Measurements from ENCODE around the gene EHD3. TPM values are rescaled to one million over a fixed set of nuclear protein-coding genes. Genes with fewer than 3 reads are reported as not detected.

EHD3 gene
- total and polyA plus RNA-seq, 10 of the 15 experiments (the other 5 are each of a cell fraction or from before 2014, with no cell fraction given), result 1.1 to 10.9 (median 8.2) TPM

- ChIA-PET CTCF (no interaction called here), POLR2A (no interaction called here), RAD21 (ENCODE audit: unreplicated experiment) (no interaction called here), SMC1A (ENCODE audit: uncharacterized antibody, unreplicated experiment) (interaction anchor here (1.3 kb wide), 1 partner anchor 9 kb away, joined by 4 read pairs; no protein-coding TSS in a partner anchor)
- intact Hi-C loops (cut with micrococcal nuclease; ENCODE audit: unreplicated experiment) (no loop called here), in situ Hi-C loops (cut with MboI) (no loop called here)
- no peaks in the 10 kb centered on the region for H3K9me3 ChIP-seq (replicated peaks; ENCODE audit: control insufficient read depth, insufficient read depth, low read length)
- H4K20me1 ChIP-seq (ENCODE audit: control insufficient read depth, insufficient read depth), result no peaks in the 10 kb centered on the region
- no peak for DNase-seq (ENCODE audit: low read depth, low spot score)
- no peak overlapping the region for H2AFZ ChIP-seq (ENCODE audit: control insufficient read depth, low read depth, low read length)
- TF ChIP-seq ZBED1 (IDR thresholded peaks at IDR 0.05; ENCODE audit: borderline replicate concordance) (no peak), RAD21 (IDR thresholded peaks at IDR 0.05; ENCODE audit: insufficient read depth, low read depth, low read length) (no peak), HCFC1 (IDR thresholded peaks at IDR 0.05; ENCODE audit: low read length) (no peak), POLR2AphosphoS5 (IDR thresholded peaks at IDR 0.05; ENCODE audit: low read length) (no peak), PRDM15 (CRISPR knock-in tag; IDR thresholded peaks at IDR 0.05) (no peak), MTA3 (IDR thresholded peaks at IDR 0.05; ENCODE audit: borderline replicate concordance, low read length) (no peak), EP300 (IDR thresholded peaks at IDR 0.05; ENCODE audit: borderline replicate concordance in 1 of 2, control insufficient read depth in 1 of 2, low read depth in 2 of 2, low read length in 2 of 2) (no peak), SKIL (IDR thresholded peaks at IDR 0.05; ENCODE audit: low read depth, poor library complexity, severe bottlenecking) (no peak), CTCF (IDR thresholded peaks at IDR 0.05 in 2 of 3, conservative IDR thresholded peaks at IDR 0.05 in 1 of 3; ENCODE audit: control insufficient read depth in 2 of 3, extremely low read depth in 1 of 3, insufficient read depth in 1 of 3, low read depth in 3 of 3, low read length in 3 of 3) (no peak), PML (IDR thresholded peaks at IDR 0.05; ENCODE audit: low read length) (no peak), CHD4 (IDR thresholded peaks at IDR 0.05) (no peak), BRCA1 (IDR thresholded peaks at IDR 0.05; ENCODE audit: low read depth, low read length) (no peak)
- H3K36me3 ChIP-seq (ENCODE audit: control insufficient read depth in 2 of 2, insufficient read depth in 2 of 2, low read length in 1 of 2), result no peaks in the 10 kb centered on the region
- H3K4me2 ChIP-seq (ENCODE audit: control insufficient read depth, insufficient read depth), result no peak overlapping the region
- no peak for FAIRE-seq
- H3K4me3 ChIP-seq, result no peak overlapping the region
- H3K79me2 ChIP-seq (ENCODE audit: control insufficient read depth, insufficient read depth, low read length), result no peaks in the 10 kb centered on the region
- WGBS (ENCODE audit: insufficient coverage, insufficient replicate concordance, low lambda C conversion rate, missing lambda C conversion rate), result 44% methylated on average over 5 of the region's 5 CpGs
- H3K9ac ChIP-seq (ENCODE audit: control insufficient read depth, insufficient read depth, low read length), result no peak overlapping the region
- ATAC-seq, result no peak
- no TSS peak for BruUV-seq (replicated peaks)
- no peaks in the 10 kb centered on the region; a peak in 2 of 4 replicates for H3K27me3 ChIP-seq (replicated peaks in 1 of 2; ENCODE audit: control insufficient read depth in 2 of 2, insufficient read depth in 2 of 2, low read length in 1 of 2)
- H3K4me1 ChIP-seq (ENCODE audit: control insufficient read depth, insufficient read depth, low read length), result no peaks in the 10 kb centered on the region
- H3K27ac ChIP-seq (ENCODE audit: control insufficient read depth, insufficient read depth), result no peak overlapping the region
Measured at GRCh38 chr2:31202041-31202440, 31.9 kb upstream of the EHD3 start.
